Memory B cell (primary cell): ENCODE data around the gene ST3GAL4.

ENCODE experiments used
- ATAC-seq: fragments of 150-1000 bp; cut with Tn5 transposase; 2 replicates; pipeline ENCODE4 v1.10.0; 2021; ENCODE audit warnings: low read depth, mild to moderate bottlenecking, moderate library complexity
- DNase-seq, 2 donors: peaks; one replicate each; pipeline ENCODE4 v3.0.0; 2022; ENCODE audit warnings: low spot score in 2 of 2
- H3K27ac Mint-ChIP-seq: one replicate; pipeline ENCODE4 v1.8.0; 2022; ENCODE audit warnings: mild to moderate bottlenecking, moderate library complexity, mixed read lengths
- H3K27me3 Mint-ChIP-seq: one replicate; pipeline ENCODE4 v1.8.0; 2022; ENCODE audit warnings: mixed read lengths
- H3K36me3 Mint-ChIP-seq: one replicate; pipeline ENCODE4 v1.8.0; 2022; ENCODE audit warnings: mild to moderate bottlenecking, mixed read lengths
- H3K4me1 Mint-ChIP-seq: one replicate; pipeline ENCODE4 v1.8.0; 2022; ENCODE audit warnings: mixed read lengths
- H3K4me3 Mint-ChIP-seq: one replicate; pipeline ENCODE4 v1.8.0; 2022; ENCODE audit warnings: mild to moderate bottlenecking, moderate library complexity, mixed read lengths
- H3K9me3 Mint-ChIP-seq: one replicate; pipeline ENCODE4 v1.8.0; 2022; ENCODE audit warnings: mixed read lengths

Gene ST3GAL4

GRCh38 chr11:126413426-126413825, 57.9 kb downstream of the ST3GAL4 start:
- ATAC-seq (no peak), DNase-seq (no peak)
- Mint-ChIP-seq H3K9me3 (no peaks in the 10 kb centered on the region), H3K4me1 (peaks cover 6% of the 10 kb centered on the region), H3K4me3 (no peak overlapping the region), H3K27me3 (no peaks in the 10 kb centered on the region), H3K27ac (no peak overlapping the region), H3K36me3 (peaks cover 4% of the 10 kb centered on the region)

- ATAC-seq (no peak), DNase-seq (no peak)
- Mint-ChIP-seq H3K4me3 (no peak overlapping the region), H3K27me3 (no peaks in the 10 kb centered on the region), H3K9me3 (no peaks in the 10 kb centered on the region), H3K4me1 (peaks cover 6% of the 10 kb centered on the region), H3K36me3 (peaks cover 3% of the 10 kb centered on the region), H3K27ac (no peak overlapping the region)
These were observed 58.4 kb downstream of the ST3GAL4 start for GRCh38 chr11:126413843-126414405.

- peaks cover under 1% of the 10 kb centered on the region for H3K36me3 Mint-ChIP-seq
- no peaks in the 10 kb centered on the region for H3K9me3 Mint-ChIP-seq
- peak overlapping the region; percentile 43 for H3K4me3 Mint-ChIP-seq
- no peak overlapping the region for H3K27ac Mint-ChIP-seq
- no peak for DNase-seq
- peaks cover 6% of the 10 kb centered on the region for H3K4me1 Mint-ChIP-seq
- ATAC-seq: no peak
- H3K27me3 Mint-ChIP-seq: no peaks in the 10 kb centered on the region
These were observed 59.1 kb downstream of the ST3GAL4 start for GRCh38 chr11:126414615-126415014.

GRCh38 chr11:126415128-126415527, 59.6 kb downstream of the ST3GAL4 start:
- Mint-ChIP-seq H3K36me3 (no peaks in the 10 kb centered on the region), H3K4me1 (peaks cover 11% of the 10 kb centered on the region), H3K9me3 (no peaks in the 10 kb centered on the region), H3K27ac (no peak overlapping the region), H3K4me3 (no peak overlapping the region), H3K27me3 (no peaks in the 10 kb centered on the region)
- no peak for DNase-seq
- no peak for ATAC-seq

GRCh38 chr11:126415669-126416420, 60.4 kb downstream of the ST3GAL4 start:
- H3K4me3 Mint-ChIP-seq: peak overlapping the region; percentile 62
- H3K27ac Mint-ChIP-seq: no peak overlapping the region
- no peak for DNase-seq
- peaks cover 14% of the 10 kb centered on the region for H3K4me1 Mint-ChIP-seq
- no peaks in the 10 kb centered on the region for H3K27me3 Mint-ChIP-seq
- no peak for ATAC-seq
- H3K36me3 Mint-ChIP-seq: no peaks in the 10 kb centered on the region
- H3K9me3 Mint-ChIP-seq: no peaks in the 10 kb centered on the region

- peak; percentile 87 for ATAC-seq
These were observed 61.1 kb downstream of the ST3GAL4 start for GRCh38 chr11:126416542-126417090.

GRCh38 chr11:126417091-126417862, 61.8 kb downstream of the ST3GAL4 start:
- no peaks in the 10 kb centered on the region for H3K9me3 Mint-ChIP-seq
- H3K27ac Mint-ChIP-seq: no peak overlapping the region
- H3K4me3 Mint-ChIP-seq: peak overlapping the region; percentile 62
- H3K36me3 Mint-ChIP-seq: no peaks in the 10 kb centered on the region
- ATAC-seq (no peak), DNase-seq (no peak)
- H3K27me3 Mint-ChIP-seq: no peaks in the 10 kb centered on the region
- H3K4me1 Mint-ChIP-seq: peaks cover 17% of the 10 kb centered on the region

More at GRCh38 chr11:126416542-126417090, 61.1 kb downstream of the ST3GAL4 start:
- Mint-ChIP-seq H3K4me1 (peaks cover 17% of the 10 kb centered on the region), H3K36me3 (no peaks in the 10 kb centered on the region), H3K9me3 (no peaks in the 10 kb centered on the region), H3K27ac (no peak overlapping the region), H3K27me3 (no peaks in the 10 kb centered on the region), H3K4me3 (peak overlapping the region; percentile 62)
- DNase-seq: peak; percentile 45 to 46

GRCh38 chr11:126418887-126419286, 63.4 kb downstream of the ST3GAL4 start:
- Mint-ChIP-seq H3K36me3 (no peaks in the 10 kb centered on the region), H3K4me1 (peaks cover 17% of the 10 kb centered on the region), H3K4me3 (no peak overlapping the region), H3K9me3 (no peaks in the 10 kb centered on the region), H3K27me3 (no peaks in the 10 kb centered on the region), H3K27ac (no peak overlapping the region)
- no peak for DNase-seq
- no peak for ATAC-seq

- Mint-ChIP-seq H3K27ac (peak overlapping the region; percentile 41), H3K4me1 (peaks cover 17% of the 10 kb centered on the region), H3K36me3 (no peaks in the 10 kb centered on the region), H3K4me3 (peak overlapping the region; percentile 21), H3K27me3 (peaks cover 3% of the 10 kb centered on the region), H3K9me3 (no peaks in the 10 kb centered on the region)
- DNase-seq: no peak
- ATAC-seq: peak; percentile 68
These were observed 64.6 kb downstream of the ST3GAL4 start for GRCh38 chr11:126419801-126420697.

- no peak overlapping the region for H3K4me3 Mint-ChIP-seq
- H3K27ac Mint-ChIP-seq: peak overlapping the region; percentile 41
- ATAC-seq: no peak
- no peaks in the 10 kb centered on the region for H3K9me3 Mint-ChIP-seq
- peaks cover 3% of the 10 kb centered on the region for H3K27me3 Mint-ChIP-seq
- no peaks in the 10 kb centered on the region for H3K36me3 Mint-ChIP-seq
- DNase-seq: no peak
- H3K4me1 Mint-ChIP-seq: peaks cover 17% of the 10 kb centered on the region
These were observed 65.3 kb downstream of the ST3GAL4 start for GRCh38 chr11:126420698-126421256.

- Mint-ChIP-seq H3K4me3 (no peak overlapping the region), H3K4me1 (peaks cover 13% of the 10 kb centered on the region), H3K27ac (no peak overlapping the region), H3K27me3 (peaks cover 3% of the 10 kb centered on the region), H3K9me3 (no peaks in the 10 kb centered on the region), H3K36me3 (no peaks in the 10 kb centered on the region)
- ATAC-seq: no peak
- DNase-seq: no peak
These were observed 65.8 kb downstream of the ST3GAL4 start for GRCh38 chr11:126421271-126421671.

- Mint-ChIP-seq H3K27ac (no peak overlapping the region), H3K4me3 (no peak overlapping the region), H3K4me1 (peaks cover 14% of the 10 kb centered on the region), H3K9me3 (no peaks in the 10 kb centered on the region), H3K27me3 (peaks cover 3% of the 10 kb centered on the region), H3K36me3 (no peaks in the 10 kb centered on the region)
- DNase-seq: no peak
- ATAC-seq: no peak
These were observed 67.0 kb downstream of the ST3GAL4 start for GRCh38 chr11:126422446-126422845.

GRCh38 chr11:126423154-126423553, 67.7 kb downstream of the ST3GAL4 start:
- Mint-ChIP-seq H3K9me3 (no peaks in the 10 kb centered on the region), H3K27me3 (peaks cover 3% of the 10 kb centered on the region), H3K36me3 (no peaks in the 10 kb centered on the region), H3K27ac (no peak overlapping the region), H3K4me3 (no peak overlapping the region), H3K4me1 (peaks cover 14% of the 10 kb centered on the region)
- ATAC-seq (no peak), DNase-seq (no peak)
